Transverse colon (tissue), 4 donors: Measurements from ENCODE around the gene THADA. TPM values are rescaled to one million over a fixed set of nuclear protein-coding genes. Genes with fewer than 3 reads are reported as not detected.

Experiments
- DNase-seq: peaks from one replicate; pipeline ENCODE4 v3.0.0-alpha.2; 2019
- H3K27ac ChIP-seq, 4 donors: fragments of 200-600 bp; sonication (generic); 2 replicates each; pipeline ENCODE4 v1.5.1; 2016 to 2018; ENCODE audit warnings: inconsistent platforms in 4 of 4
- H3K27me3 ChIP-seq: fragments of 200-600 bp; sonication (generic); 2 replicates; pipeline ENCODE4 v1.5.1; 2017; ENCODE audit warnings: inconsistent platforms
- H3K36me3 ChIP-seq, 4 donors: fragments of 200-600 bp; sonication (generic); 2 replicates each; pipeline ENCODE4 v1.5.1; 2017 to 2019; ENCODE audit warnings: inconsistent platforms in 4 of 4
- H3K4me1 ChIP-seq, 4 donors: fragments of 200-600 bp; sonication (generic); 2 replicates each; pipeline ENCODE4 v1.5.1; 2017 to 2020; ENCODE audit warnings: inconsistent platforms in 4 of 4
- H3K4me3 ChIP-seq, 4 donors: fragments of 200-600 bp; sonication (generic); 1 replicate in 1 of 4; 2 replicates in 3 of 4; pipeline versions ENCODE4 v1.5.1 to v1.6.1; 2017 to 2019; ENCODE audit warnings: inconsistent platforms in 4 of 4
- H3K9me3 ChIP-seq, 2 donors: fragments of 200-600 bp; sonication (generic); 2 replicates each; pipeline ENCODE4 v1.5.1; 2017 to 2019; ENCODE audit warnings: inconsistent platforms in 2 of 2
- CTCF ChIP-seq, 5 experiments: fragments of 200-600 bp in 3 of 5; fragments of 450-650 bp in 2 of 5; sonication (generic) in 3 of 5; IDR thresholded peaks; 1 replicate in 2 of 5; 2 replicates in 3 of 5; pipeline ENCODE4 v1.5.1; 2016 to 2017; ENCODE audit warnings: antibody characterized with exemption in 5 of 5, inconsistent platforms in 3 of 5, mild to moderate bottlenecking in 2 of 5, moderate library complexity in 1 of 5
- EP300 ChIP-seq: sonication (generic); formaldehyde crosslinking; IDR thresholded peaks from one replicate; pipeline ENCODE4 v1.6.1; 2017; ENCODE audit warnings: antibody characterized with exemption, low read depth
- POLR2A ChIP-seq: fragments of 450-650 bp; IDR thresholded peaks from one replicate; pipeline ENCODE4 v1.6.1; 2016; ENCODE audit warnings: antibody characterized with exemption, mild to moderate bottlenecking, moderate library complexity
- POLR2AphosphoS5 ChIP-seq, 3 donors: sonication (generic); formaldehyde crosslinking; IDR thresholded peaks; one replicate each; pipeline ENCODE4 v1.6.1; 2016; ENCODE audit warnings: antibody characterized with exemption in 3 of 3
- WGBS, 2 donors: methylation state at CpG; one replicate each; pipeline ENCODE4 v1.1.5; 2018; ENCODE audit warnings: low coverage in 1 of 2; 5-methylcytosine and 5-hydroxymethylcytosine counted together
- in situ Hi-C, 4 donors: fragments of 200-750 bp; cut with MboI; loops; one replicate each; pipeline versions ENCODE4 v1.15.0 to v1.15.1; 2017; ENCODE audit warnings: low sequenced_read_pairs in 3 of 4, low pct_ligation_motif_present in 1 of 4, low pct_unique_long_range_greater_than_20kb in 1 of 4
- intact Hi-C: fragments of 100-400 bp; cut with DNase I; formaldehyde crosslinking; loops from one replicate; pipeline ENCODE4 v1.15.1; 2023; ENCODE audit warnings: low total_unique reads
- total RNA-seq, 4 donors: library from RNA; depleted of rRNA; stranded (reverse); fragments of >200 nt; gene quantifications; one replicate each; pipeline ENCODE4 v1.1.0, GENCODE V29; 2016

Gene THADA
- total RNA-seq, 4 donors from 2014 or later, result 21.7 to 78.6 (median 28.1) TPM

DNA sequence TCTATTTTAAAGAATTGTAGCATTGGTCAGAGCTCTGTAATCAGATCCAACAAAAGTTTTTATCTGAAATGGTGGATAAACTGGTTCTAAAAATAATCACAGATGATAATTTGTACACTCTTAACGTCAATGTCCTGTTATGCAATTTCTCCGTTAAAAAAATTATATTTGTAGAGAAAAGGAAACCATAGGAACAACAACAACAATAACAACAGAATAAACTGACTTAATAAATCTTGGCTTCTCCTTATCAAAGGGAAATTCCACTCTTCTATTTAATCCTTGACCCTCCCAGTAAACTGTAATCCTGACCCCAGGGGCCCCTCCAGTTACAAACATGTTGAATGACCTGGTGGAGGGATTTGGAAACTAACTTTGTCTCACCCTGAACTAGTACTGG, 290.8 kb downstream of the THADA start:
- peak overlapping the region; percentile 61 to 80 (median 74) for H3K27ac ChIP-seq
- in situ Hi-C loops (no loop called here), intact Hi-C loops (no loop called here)
- H3K36me3 ChIP-seq, result no peaks in the 10 kb centered on the region
- H3K4me1 ChIP-seq, result peaks cover 9 to 49% (median 18%) of the 10 kb centered on the region in 4 donors
- no peak overlapping the region for H3K4me3 ChIP-seq
- WGBS, 2 donors, result 25 to 27% methylated on average over 2 of the region's 2 CpGs
- H3K9me3 ChIP-seq, result no peaks in the 10 kb centered on the region
- no peak for DNase-seq
- TF ChIP-seq EP300, result no peak
- no peak for TF ChIP-seq POLR2A
- TF ChIP-seq POLR2AphosphoS5 (IDR thresholded peaks at IDR 0.05), result peak in 1 of 3 donors; percentile 28
- TF ChIP-seq CTCF (IDR thresholded peaks at IDR 0.05), result peak in 1 of 5 experiments; percentile 8
- no peaks in the 10 kb centered on the region for H3K27me3 ChIP-seq

DNA sequence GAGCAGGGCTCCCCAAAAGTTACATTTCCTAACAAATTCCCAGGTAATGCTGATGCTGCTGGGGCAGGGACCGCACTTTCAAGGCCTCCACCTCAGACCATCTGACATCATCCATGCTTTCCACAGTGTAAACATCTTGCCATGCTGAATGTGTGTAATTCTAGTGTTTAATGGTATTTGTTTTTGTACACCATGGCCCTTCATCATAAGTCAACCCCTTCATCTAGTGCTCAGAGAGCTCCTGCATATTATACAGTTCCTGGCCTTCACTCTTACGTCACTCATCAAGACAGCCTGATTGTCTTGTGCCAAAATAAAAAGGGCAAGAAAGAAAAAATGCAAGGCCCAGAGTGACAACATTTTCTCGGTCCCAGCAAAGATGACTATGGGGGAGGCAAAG, 291.9 kb downstream of the THADA start:
- Histone ChIP-seq H3K27ac (peak overlapping the region; percentile 61 to 80 (median 74)), H3K4me3 (no peak overlapping the region), H3K9me3 (no peaks in the 10 kb centered on the region), H3K27me3 (no peaks in the 10 kb centered on the region), H3K4me1 (peaks cover 9 to 49% (median 18%) of the 10 kb centered on the region in 4 donors), H3K36me3 (no peaks in the 10 kb centered on the region)
- 72 to 80% methylated on average over 2 to 3 of the region's 3 CpGs for WGBS, 2 donors
- no peak for DNase-seq
- in situ Hi-C loops (no loop called here), intact Hi-C loops (no loop called here)
- TF ChIP-seq EP300 (no peak), CTCF (IDR thresholded peaks at IDR 0.05) (no peak), POLR2A (no peak), POLR2AphosphoS5 (IDR thresholded peaks at IDR 0.05) (no peak)

- TF ChIP-seq POLR2AphosphoS5 (IDR thresholded peaks at IDR 0.05), result no peak
- no peak for TF ChIP-seq CTCF (IDR thresholded peaks at IDR 0.05)
- no peak for TF ChIP-seq EP300
- no peak for TF ChIP-seq POLR2A
- intact Hi-C loops (no loop called here), in situ Hi-C loops (no loop called here)
- no peak overlapping the region for H3K4me3 ChIP-seq
- DNase-seq, result no peak
- H3K9me3 ChIP-seq, result no peaks in the 10 kb centered on the region
- H3K36me3 ChIP-seq, result no peaks in the 10 kb centered on the region
- H3K4me1 ChIP-seq, result peaks cover 9 to 49% (median 18%) of the 10 kb centered on the region in 4 donors
- no peaks in the 10 kb centered on the region for H3K27me3 ChIP-seq
- peak overlapping the region; percentile 11 to 82 (median 40) for H3K27ac ChIP-seq
These were observed 292.8 kb downstream of the THADA start for GRCh38 chr2:43302961-43303494.

- Histone ChIP-seq H3K9me3 (no peaks in the 10 kb centered on the region), H3K27ac (peak overlapping the region; percentile 11 to 82 (median 14)), H3K36me3 (no peaks in the 10 kb centered on the region), H3K27me3 (no peaks in the 10 kb centered on the region), H3K4me3 (no peak overlapping the region), H3K4me1 (peaks cover 9 to 49% (median 18%) of the 10 kb centered on the region in 4 donors)
- TF ChIP-seq CTCF (IDR thresholded peaks at IDR 0.05), result no peak
- TF ChIP-seq POLR2A, result no peak
- TF ChIP-seq EP300, result no peak
- TF ChIP-seq POLR2AphosphoS5 (IDR thresholded peaks at IDR 0.05), result no peak
- no peak for DNase-seq
- intact Hi-C loops, result no loop called here
- WGBS, 2 donors, result 83 to 85% methylated on average over 3 of the region's 3 CpGs
- in situ Hi-C loops, result no loop called here
These were observed 293.5 kb downstream of the THADA start for GRCh38 chr2:43302182-43302960.
